Activated CD4-positive, alpha-beta T cell treated with anti-CD3 and anti-CD28 coated beads, Interleukin-2, amount 50 U/mL, for 1 hour (primary cell): ENCODE data around the gene ACIN1.
A peak's percentile ranks its signal among the peaks of the same experiment; 100 is the strongest.

ENCODE experiments used
- DNase-seq: peaks from one replicate; pipeline ENCODE4 v3.0.0-alpha.2; 2020

Gene ACIN1

DNA sequence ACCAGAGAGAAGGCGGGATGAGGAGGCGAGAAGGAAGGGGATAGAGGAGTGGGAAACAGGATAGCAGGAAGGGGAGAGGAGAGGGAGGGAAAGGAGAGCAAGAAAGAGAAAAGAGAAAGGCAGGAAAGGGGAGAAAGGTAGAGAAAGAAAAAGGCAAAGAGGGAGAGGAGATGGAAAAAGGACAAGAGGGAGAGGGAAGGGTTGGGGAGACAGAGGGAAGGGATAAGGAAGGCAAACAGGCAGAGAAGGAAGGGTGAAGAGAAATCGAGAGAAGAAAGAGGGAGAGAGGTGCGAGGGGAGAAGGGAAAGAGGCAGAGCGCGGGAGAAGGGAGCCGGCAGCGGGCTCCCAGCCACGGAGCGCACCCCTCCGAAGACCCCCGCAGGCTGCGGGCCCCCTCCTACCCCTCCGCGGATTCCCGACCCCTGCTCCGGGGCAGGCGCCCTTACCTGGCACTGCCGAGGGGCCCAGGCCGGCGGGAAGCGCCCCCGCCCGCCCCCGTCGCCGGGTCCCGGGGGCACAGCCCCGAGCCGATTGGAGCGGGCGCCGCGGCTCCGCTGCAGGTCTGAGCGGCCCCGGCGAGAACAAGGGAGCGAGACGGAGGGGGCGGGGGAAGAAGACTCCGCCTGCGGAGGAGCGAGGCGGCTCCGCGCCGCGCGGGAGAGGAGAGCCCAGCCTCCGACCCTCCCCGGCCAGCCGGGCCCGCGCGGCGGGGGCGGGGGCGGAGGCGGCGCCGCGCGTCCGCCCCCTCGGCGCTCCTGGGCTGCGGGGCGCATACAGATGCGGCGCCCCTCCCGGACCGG lies 37.8 kb downstream of the ACIN1 start, which contains the start of gene CDH24:
CDH24 (minus strand) TSS at position 565 of the 801 bp plus-strand sequence. CDS start 1,787 bp downstream, outside the sequence.
- peak; percentile 61 for DNase-seq

DNA sequence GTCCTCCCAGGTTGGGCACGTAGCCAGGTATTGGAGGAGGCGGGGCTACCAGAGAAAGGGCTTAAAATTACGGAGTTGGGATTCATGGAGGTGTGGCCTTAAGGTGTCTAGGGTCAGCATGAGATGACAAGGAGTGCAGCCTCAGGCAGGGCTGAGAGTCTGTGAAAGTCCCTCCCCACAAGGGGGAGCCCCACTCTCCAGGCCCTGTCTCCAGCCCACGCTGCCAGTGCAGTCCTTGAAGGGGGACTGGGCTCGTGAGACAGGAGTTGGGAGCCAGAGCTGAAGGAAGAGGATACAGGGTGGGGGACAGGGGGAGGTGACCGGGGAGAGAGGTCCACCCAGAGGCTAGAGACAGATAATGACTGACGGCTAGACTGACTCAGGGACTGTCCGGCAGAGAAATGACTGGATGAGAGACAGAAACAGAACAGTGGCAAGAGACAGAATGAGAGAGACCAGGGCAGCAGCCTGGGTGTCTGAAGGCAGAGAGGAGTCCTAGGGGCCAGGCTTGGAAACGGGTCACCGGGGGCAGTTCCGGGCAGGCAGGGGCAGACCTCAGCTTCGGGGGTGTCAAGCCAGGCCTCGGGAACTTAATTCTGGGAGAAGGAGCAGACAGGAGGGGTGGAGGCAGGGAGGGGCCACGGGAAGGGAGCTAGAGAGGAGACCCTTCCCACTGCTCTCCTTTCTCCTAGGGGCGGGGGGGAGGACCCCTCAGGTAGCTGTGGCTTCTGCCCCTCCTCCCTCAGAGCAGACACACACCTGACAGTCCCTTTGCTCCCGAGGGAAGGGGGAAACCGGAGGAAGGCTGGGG lies 38.6 kb downstream of the ACIN1 start:
- peak; percentile 67 for DNase-seq

DNA sequence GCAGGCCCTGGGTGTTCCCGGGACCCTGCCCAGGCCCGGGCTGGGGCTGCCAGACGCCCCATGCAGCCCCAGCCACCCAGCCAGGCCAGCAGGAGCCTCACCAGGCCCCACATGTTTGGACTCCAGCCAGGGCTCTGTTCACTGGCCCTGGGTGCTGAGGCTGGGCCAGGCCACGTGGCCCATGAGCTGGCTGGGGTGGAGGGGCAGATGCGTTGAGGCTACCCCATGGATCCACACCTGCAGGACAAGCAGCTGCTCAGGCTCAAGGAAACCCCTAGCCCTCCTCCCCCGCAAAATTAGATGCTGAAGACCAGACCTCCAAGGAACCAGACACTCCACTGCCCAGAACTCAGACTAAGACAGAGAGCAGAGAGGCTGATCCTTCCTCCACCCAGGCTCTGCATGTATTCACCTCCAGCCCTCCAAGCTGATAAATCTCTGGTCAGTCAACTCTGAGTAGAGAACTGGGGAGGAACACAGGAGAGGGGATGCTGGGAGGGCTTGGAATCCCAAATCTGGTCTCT lies 39.3 kb downstream of the ACIN1 start:
- no peak for DNase-seq

DNA sequence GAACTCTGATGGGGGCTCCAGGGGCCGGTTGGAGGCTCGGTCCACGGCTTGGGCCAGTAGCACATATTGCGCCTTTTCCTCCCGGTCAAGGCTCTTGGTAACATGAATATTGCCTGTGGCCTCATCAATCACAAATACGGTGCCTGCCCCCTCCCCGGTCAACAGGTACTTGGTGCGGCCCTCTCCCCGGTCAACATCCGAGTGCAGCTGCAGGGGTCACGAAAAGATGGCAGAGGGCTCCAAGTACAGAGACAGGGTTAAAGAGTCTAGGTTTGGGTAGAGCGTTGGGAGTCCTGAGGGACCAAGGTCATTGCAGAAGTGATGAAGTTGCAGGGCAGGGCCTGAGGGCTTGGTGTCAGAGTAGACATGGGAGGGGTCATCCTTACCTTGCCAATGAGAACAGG lies 39.8 kb downstream of the ACIN1 start:
- no peak for DNase-seq

DNA sequence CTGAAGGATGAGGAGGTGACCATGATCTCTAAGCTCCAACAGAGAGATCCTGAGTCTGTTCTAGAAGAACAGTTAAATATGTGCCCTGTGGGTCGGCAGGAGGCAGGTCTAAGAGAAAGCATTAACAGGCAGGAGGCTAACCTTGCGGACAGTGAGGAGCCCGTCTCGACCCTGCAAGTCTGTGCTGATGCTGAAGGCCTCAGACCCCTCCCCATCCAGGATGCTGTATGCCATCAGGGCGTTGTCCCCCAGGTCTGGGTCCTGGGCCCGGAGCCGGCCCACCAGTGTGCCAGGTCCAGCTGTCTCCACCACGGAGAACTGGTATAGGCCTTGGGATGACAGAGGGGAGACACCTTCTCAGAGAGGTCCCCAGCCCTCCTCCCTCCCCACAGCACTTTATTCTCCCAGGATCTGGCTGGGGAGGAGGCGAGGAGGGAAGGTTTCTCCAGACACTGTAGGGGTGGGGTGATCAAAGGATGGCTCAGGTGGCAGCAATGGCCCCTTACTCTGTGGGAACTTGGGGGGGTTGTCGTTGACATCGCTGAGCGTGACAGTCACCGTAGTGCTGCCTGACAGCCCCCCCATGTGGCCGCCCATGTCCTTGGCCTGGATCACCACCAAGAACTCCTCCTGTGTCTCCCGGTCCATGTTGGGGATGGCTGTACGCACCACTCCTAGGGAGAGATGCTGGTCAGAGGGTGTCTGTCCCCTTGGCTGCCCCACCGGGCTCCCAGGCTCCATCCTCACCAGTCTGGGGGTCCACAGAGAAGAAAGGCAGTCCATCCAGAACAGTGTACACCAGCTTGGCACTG lies 40.7 kb downstream of the ACIN1 start:
- peak; percentile 28 for DNase-seq

DNA sequence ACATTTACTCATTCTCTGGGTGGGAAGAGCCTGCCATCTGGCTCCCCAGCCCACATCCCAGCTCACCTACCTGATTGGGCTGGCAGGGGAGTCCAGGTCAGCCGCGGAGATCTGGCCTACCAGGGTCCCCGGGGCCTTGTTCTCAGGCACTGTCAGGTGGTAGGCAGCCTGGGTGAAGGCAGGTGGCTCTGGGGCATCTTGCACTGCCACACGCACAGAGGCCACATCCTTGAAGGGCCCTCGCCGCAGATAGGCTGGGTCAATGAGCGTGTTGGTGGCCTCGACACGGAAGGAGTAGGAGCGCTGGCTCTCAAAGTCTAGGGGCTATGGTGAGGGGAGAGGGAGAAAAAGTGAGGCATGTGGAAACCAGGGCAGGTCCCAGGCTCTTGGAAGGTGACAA lies 41.5 kb downstream of the ACIN1 start:
- DNase-seq, result no peak

DNA sequence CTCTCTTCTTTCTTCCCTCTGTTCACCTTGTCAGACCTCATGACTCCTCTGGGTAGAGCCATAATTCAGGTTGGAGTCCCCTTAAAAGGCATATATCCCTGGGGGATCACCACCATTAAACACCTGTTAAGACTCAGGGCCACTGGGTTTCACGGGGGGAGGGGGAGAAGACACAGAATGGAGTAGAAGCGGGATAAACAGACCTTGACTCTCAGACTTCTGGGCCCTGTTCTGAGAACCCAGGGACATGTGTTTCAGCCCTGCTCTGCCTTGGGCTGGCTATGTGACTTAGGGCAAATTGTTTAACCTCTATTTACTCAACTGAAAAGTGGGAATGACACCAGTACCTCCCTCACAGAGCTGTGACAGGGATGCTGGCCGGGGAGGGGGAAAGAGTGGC lies 42.3 kb downstream of the ACIN1 start:
- DNase-seq, result no peak

DNA sequence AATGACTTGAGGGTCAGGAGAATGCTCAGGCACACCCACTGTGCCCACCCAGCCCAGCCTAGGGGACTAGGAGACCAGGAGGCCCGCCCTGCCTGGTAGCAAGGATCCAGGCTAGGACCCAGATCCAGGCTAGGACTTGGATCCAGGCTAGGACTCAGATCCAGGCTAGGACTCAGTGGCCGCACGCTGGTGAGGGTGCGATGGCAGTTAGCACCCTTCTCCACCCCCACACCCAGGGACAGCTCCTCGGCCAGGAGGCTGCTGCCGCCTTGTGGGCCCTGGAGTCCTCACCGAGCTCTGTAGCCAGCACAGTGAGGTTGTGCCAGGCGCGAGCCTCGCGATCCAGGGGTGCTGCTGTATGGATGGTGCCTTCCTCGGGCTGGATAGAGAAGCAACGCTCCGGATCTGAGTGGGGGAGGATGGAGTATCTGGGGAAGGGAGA lies 42.7 kb downstream of the ACIN1 start:
- DNase-seq, result no peak

DNA sequence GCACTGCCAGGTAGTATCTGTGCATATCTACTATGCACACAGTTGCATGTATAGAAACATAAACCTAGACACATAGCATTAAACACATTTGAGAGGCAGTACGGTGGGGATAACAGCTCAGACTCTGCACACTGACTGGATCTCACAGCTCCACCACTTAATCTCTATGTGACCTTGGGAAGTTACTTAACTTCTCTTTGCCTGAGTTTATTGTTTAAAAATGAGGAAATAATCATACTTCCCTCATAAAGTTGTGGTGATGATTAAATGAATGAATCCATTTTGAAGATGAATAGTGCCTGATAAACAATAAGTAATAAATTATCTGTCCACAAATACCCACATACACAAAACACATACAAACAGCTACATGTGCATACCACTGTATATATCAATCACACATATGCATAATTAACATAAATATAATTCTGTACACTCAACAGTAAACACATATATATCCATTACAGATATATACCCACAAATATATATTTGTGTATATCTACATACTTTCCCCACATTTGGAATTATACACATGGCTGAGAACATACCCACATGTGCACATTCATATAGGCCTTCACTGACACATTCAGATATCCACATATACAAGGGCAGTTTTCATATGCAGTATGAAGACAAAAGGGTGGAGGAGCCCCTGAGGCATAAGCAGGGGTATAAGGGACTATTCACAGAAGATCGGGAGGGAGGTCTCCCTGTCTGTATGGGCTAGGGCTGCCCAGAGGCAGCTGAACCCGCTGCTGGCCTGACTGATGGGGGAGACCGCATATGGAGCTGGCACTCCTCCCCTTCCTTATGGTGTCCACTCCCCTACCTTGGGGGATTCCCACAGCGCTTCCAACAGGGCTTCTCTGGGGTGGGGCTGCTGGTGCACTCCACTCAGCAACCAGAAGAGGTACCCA lies 43.5 kb downstream of the ACIN1 start:
- no peak for DNase-seq

DNA sequence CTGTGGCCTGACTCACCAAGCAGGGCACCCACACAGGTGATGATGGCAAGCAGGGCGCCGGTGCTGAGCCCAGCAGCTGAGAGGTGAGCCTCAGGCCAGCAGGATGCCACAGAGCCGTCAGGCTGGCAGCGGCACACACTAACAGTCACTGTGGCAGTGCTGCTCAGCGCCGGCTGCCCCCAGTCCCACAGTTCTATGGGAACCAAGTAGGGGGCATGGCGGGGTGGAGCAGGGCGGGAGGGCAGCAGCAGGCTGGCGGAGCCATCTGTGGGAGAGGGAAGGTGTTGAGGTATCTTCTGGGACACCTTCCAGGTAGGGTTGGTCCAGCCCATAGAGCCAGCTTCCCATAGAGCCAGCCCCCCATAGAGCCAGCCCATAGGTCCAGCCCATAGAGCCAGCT lies 45.9 kb downstream of the ACIN1 start:
- DNase-seq, result no peak

DNA sequence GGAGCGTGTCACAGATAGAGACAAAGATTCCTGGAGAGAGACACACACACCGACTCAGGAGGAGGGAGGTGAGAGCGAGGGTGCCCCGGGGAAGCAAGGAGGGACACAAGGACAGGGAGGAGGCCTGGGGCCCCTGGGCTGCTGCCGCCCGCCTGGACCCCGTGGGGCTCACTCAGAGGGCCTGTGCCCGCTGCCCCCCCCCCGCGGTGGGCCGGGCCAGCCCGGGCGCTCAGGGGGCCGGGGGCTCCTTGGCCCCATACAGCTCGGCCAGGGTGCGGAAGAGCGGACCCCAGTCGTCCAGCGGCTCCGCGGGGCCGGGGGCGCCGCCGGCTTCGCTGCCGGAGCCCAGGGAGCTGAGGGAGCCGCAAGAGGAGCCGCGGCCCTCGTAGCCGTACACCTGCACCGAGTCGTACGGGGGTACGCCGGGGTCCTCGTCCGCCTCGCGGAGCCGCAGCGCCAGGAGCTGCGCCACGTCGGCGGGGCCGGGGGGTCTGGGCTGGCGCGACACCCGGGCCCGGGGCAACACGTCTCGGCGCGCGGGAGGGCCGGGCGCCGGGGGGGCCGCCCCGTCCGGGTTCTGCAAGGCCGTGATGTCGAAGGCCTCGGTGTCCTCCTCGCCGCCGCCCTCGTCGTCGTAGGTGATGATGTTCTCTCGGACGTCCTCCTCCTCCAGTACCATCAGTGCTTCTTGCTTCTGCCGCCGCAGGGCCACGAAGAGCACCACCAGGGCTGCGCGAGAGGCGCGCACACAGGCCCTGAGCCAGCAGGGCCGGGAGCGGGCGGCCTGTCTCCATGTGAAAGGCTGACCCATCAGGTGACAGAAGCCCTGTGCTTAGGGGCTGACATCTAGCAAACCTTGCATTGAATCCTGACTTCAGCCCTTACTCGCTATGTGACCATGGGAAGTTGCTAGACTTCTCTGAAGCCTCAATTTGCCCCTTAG lies 46.9 kb downstream of the ACIN1 start:
- no peak for DNase-seq

DNA sequence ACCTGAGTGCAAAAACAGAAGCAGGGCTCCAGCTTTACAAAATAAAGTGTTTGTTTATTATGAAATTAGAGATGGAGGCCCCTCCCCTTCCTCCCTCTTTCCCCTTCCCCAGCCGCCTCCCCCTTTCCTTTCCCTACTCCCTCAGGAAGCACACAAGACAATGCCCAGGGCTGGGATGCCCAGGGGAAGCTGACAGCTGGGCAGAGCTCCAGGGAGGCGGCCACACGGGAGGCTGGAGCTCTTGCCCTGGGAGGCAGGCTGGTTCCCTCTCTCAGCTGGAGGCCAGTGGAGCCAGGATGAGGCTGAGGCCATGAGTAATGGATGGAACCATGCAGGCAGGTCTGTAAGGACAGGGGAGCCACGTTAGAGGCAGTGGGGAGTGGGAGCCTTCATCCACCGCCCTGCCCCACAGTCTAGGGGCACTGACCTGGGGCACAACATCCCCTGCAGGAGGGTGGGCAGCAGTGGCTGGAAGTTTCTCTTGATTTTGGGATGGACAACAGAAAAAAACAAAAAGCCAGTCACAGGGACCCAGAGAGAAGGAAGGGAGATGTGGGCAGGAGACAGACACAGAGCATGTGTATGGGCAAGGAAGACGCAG lies 47.8 kb downstream of the ACIN1 start:
- DNase-seq, result no peak

DNA sequence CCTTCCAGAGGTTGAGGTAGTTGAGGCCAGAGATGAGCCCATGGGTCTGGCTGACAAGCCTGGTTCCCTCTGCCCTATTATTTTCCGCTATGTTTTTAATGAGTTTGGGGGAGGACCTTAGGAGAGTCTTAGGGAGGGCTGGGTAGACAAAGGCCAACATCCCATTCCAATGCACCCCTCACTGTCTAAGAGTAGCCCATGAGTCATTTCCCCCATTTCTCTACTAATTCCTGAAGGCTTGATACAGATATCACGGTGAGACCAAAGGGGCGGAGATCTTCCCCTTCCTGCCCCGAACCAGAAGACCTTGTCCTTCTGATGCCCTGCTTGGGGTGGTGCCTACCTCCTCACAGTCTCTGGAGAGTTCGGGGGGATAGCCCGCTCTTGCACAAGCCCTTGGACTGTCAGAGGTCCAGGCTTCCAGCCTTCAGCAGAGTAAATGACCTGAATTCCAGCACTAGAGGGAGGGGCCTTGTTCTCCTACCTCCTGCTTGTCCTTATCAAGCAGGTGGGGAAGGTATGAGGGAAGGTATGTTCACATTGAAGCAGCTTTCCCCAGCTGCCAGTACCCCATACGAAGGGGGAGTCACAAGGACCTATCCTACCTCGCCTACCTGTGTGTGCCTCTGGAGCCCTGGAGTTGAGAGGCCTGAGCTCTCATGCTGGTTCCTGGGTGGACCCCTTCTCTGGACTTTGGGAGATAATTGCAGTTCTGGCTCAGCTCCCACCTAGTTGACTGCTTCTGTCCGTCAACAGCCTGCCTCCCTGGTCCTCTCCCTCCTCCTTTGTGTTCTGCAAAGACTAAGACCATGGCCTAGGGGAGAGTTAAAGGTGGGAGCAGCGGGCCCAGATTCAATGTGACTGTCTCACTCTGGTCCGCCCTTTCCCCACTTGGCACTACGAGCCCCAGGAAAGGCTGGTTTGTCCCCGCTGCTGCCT lies 49.2 kb downstream of the ACIN1 start:
- no peak for DNase-seq

DNA sequence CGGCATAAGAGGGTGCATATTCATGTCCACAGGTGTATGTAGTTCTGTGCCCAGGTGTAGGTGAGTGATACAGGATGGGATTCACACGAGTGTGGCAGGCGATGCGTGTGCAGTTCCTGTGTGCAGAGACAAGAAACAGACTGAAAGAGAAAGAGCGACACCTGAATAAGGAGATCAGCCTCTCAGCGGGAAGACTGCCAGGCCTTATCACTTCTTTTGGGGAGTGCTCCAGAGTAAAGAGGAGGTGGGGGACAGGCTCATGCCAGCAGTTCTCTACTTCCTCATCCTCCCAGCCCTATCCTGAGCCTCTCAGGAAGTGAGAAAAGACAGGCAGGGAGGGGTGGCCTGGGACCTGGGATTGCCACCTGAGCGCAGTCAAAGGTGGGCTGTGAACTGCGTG lies 50.1 kb downstream of the ACIN1 start:
- DNase-seq, result no peak

DNA sequence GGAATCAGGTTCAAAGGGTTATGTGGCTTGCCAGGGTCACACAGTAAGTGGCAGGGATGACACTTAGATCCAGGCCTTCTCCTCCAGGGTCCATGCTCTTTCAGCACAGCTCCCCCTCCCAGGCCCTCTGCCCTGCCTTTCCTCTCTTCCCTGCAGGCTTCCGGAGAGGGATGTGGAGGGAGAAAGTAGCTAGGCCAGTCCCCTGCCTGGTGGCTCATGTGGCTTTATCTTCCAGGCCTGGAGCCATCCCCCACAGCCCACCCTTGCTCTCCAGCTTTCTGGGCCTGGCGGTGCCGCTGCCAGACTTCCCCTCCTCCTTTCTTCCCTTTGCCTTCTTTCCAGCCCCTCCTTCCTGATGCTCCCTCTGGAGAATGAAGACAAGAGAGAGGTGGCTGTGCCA lies 51.2 kb downstream of the ACIN1 start:
- no peak for DNase-seq

DNA sequence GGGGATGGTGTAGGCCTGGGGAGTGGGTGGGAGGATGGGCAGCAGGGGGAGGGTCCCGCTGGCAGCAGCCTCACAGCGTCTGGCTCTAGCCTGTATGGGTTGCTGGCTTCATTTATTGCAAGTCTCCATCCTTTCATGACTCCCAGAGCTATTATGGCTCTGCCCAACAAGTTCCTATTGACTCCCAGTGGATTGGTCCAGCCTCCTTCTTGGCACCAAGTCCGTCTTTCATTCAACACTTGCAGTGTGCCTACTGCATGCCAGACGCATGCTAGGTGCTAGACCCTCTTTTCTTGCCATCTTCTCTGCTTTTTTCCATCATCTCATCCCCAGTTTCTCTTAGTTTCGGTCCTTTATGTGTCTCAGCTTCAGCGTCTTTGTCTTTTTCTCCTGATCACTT lies 51.8 kb downstream of the ACIN1 start:
- DNase-seq, result no peak

DNA sequence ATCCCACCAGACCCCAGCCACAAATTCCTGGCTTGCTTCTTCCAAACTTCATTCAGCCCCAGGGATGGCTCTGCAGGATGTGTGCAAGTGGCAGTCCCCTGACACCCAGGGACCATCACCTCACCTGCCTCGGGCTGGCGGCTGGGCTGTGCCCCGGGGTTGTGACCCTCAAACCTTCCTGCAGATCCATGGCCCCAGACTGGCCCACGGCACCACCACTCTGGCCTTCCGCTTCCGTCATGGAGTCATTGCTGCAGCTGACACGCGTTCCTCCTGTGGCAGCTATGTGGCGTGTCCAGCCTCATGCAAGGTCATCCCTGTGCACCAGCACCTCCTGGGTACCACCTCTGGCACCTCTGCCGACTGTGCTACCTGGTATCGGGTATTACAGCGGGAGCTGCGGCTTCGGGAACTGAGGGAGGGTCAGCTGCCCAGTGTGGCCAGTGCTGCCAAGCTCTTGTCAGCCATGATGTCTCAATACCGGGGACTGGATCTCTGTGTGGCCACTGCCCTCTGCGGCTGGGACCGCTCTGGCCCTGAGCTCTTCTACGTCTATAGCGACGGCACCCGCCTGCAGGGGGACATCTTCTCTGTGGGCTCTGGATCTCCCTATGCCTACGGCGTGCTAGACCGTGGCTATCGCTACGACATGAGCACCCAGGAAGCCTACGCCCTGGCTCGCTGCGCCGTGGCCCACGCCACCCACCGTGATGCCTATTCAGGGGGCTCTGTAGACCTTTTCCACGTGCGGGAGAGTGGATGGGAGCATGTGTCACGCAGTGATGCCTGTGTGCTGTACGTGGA lies 52.6 kb downstream of the ACIN1 start, which contains the start of gene PSMB11:
PSMB11 (plus strand) TSS at position 51 of the 804 bp plus-strand sequence; CDS start at position 65, 14 bp downstream.
- DNase-seq, result no peak

DNA sequence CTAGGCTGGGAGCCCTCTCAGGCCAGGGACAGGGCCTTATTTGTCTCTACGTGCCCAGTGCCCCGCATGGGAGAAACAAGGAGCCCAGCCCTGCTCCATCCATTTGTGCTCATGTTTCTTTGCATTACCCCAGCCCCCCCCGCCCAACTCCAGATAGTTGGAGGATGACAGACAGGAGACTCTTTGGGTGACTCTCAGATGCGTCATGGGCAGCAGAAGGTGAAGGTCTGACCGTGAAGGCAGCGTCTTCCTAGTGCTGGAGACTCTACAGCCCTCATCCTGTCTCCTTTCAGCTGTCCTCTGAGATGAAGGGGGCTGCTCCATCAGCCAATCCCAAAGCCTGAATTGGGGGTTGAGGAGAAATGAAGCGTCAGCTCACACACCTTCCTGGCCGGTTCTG lies 53.2 kb downstream of the ACIN1 start:
- no peak for DNase-seq
